Omental fat pad (tissue), 4 donors: Measurements from ENCODE around the gene ITGA2B. TPM values are rescaled to one million over a fixed set of nuclear protein-coding genes. Genes with fewer than 3 reads are reported as not detected.
A peak's percentile ranks its signal among the peaks of the same experiment; 100 is the strongest.
"Not testable (repeated sequence)": the region's sequence is repeated elsewhere in the genome, so short reads cannot be mapped to it uniquely, and the experiment has no call there.

ENCODE experiments used
- ATAC-seq: fragments of 150-250 bp; one replicate; pipeline ENCODE4 v1.9.1; 2016; ENCODE audit warnings: mild to moderate bottlenecking, moderate library complexity; ENCODE audit not compliant: low FRiP score
- DNase-seq: peaks from one replicate; pipeline ENCODE4 v3.0.0-alpha.2; 2019; ENCODE audit warnings: low spot score
- CTCF ChIP-seq, 3 donors: fragments of 450-650 bp; IDR thresholded peaks; one replicate each; pipeline ENCODE4 v1.5.1; 2016 to 2017; ENCODE audit warnings: antibody characterized with exemption in 3 of 3, mild to moderate bottlenecking in 3 of 3, moderate library complexity in 2 of 3
- total RNA-seq, 4 donors: library from RNA; depleted of rRNA; stranded (reverse); fragments of >200 nt; gene quantifications; one replicate each; pipeline ENCODE4 v1.1.0, GENCODE V29; 2016

Gene ITGA2B
- total RNA-seq, 4 donors from 2014 or later, result 0.72 to 1.6 (median 1.0) TPM

GRCh38 chr17:44344939-44345453, 44.5 kb downstream of the ITGA2B start, which contains the start of gene GRN:
TSS of gene GRN (plus strand) at chr17:44345302. CDS start at chr17:44349165, 3,863 bp downstream.
- DNase-seq (peak; percentile 88), ATAC-seq (peak; percentile 98)
- no peak for TF ChIP-seq CTCF (IDR thresholded peaks at IDR 0.05)

GRCh38 chr17:44343510-44344209, 45.8 kb downstream of the ITGA2B start:
- ATAC-seq (no peak), DNase-seq (no peak)
- no peak for TF ChIP-seq CTCF (IDR thresholded peaks at IDR 0.05)

- DNase-seq, ATAC-seq: not testable (repeated sequence)
These were observed 48.9 kb downstream of the ITGA2B start for GRCh38 chr17:44340553-44340952.

GRCh38 chr17:44338702-44339101, 50.7 kb downstream of the ITGA2B start:
- ATAC-seq, result no peak
- TF ChIP-seq CTCF (IDR thresholded peaks at IDR 0.05), result no peak
- DNase-seq, result no peak

DNA sequence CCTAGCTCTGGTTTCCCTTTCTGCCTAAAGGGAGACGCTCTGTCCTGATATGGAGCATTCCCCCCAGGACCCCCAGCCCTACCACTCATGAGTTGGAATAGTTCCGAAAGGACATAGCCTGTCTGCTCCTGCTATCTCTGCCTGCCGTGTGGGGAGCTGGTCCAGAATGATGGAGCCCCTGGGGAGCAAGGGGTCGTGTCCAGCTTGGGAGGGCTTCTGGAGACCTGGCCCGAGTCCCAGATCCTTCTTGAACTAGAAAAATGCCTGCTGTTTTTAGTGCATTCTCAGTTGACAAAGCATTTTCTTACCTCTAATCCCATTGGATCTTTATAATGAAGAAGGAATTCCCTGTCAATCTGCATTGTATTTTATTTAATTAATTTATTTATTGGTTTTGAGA, 53.5 kb downstream of the ITGA2B start:
- no peak for TF ChIP-seq CTCF (IDR thresholded peaks at IDR 0.05)
- DNase-seq (no peak), ATAC-seq (no peak)

- no peak for ATAC-seq
- TF ChIP-seq CTCF (IDR thresholded peaks at IDR 0.05), result no peak
- DNase-seq, result no peak
These were observed 53.9 kb downstream of the ITGA2B start for GRCh38 chr17:44335564-44335963.

DNA sequence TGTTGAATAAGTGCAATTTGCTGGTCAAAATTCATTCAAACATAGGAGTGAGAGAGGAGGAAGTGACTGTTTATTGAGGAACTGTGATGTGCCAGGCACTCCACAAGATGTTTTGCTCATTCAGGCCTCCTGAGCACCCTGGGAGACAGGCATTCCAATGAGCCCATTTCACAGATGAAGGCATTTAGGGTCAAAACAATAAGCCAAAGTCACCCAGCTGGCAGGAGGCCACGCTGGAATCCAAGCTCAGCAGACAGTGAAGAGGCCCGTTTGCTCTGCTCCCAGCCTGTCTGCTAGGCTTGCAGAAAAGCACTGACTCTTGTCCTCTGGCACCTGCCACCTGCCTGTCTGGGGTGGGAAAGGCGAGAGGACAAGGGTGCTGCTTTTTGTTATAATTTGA, 54.7 kb downstream of the ITGA2B start:
- no peak for DNase-seq

More for the DNA sequence above, 54.7 kb downstream of the ITGA2B start:
- TF ChIP-seq CTCF (IDR thresholded peaks at IDR 0.05), result no peak
- no peak for ATAC-seq
